D341Med (cell line): ENCODE data around the gene THSD4.

Experiments used
- DNase-seq: peaks from one replicate; pipeline ENCODE4 v3.0.0; 2012; ENCODE audit warnings: low spot score

THSD4 gene

GRCh38 chr15:71097890-71098289 lies 17.4 kb upstream of the THSD4 start:
- no peak for DNase-seq

DNA sequence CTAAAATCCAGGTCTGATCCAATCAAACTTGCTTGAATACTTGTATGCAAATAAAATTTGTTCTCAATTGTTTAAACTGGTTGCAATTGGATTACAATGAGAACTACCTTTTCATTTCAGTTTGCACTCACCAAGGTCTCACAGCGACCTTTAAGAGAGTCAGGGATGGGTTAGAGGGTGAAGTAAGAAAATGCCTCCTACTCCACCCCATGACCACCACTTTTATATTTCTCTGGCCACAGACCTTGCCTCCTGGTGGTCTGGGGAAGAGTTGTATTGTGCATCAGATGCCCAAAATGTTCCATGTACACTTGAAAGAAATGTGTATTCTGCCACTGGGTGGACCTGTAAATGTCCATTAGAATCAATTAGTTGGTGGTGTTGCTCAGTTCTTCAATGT lies 16.4 kb upstream of the THSD4 start:
- DNase-seq: no peak

- peak; percentile 52 for DNase-seq
These were observed 12.1 kb upstream of the THSD4 start for GRCh38 chr15:71103102-71103676.

GRCh38 chr15:71104636-71105035 lies 10.6 kb upstream of the THSD4 start:
- no peak for DNase-seq

- no peak for DNase-seq
These were observed 9.8 kb upstream of the THSD4 start for GRCh38 chr15:71105444-71105843.

DNA sequence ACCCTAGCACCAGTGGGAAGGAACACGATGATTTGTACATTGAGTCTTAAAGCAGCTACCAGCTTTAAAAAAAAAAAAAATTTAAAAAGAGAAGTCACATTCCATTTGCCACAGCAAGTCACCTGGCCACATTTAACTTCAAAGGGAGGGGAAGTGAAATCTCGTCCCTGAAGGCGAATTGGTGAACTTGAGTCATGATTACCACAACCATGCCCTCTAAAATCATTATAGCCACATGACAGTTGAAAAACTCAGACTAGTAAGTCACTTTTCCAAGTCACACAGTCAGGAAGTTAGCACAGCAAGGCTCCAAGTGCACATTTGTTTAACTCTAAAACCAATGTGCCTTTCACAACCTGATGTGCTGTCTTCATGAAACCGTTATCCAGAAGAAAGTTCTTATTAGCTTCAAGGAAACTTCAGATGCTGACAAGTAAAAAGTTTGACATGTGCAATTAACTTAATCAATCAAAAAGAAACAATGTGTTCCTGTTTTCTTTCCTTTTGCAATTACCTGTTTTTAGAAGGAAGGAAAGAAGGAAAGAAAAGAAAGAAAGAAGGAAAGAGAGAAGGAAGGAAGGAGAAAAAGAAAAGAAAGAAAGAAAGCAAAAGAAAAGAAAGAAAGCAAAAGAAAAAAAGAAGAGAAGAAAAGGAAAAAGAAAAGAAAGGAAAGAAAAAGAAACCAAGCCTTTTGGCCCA lies 8.3 kb upstream of the THSD4 start:
- DNase-seq: no peak

- no peak for DNase-seq
These were observed 7.8 kb upstream of the THSD4 start for GRCh38 chr15:71107501-71107815.

- no peak for DNase-seq
These were observed 6.1 kb upstream of the THSD4 start for GRCh38 chr15:71109130-71109529.

- no peak for DNase-seq
These were observed 5.4 kb upstream of the THSD4 start for GRCh38 chr15:71109905-71110304.

GRCh38 chr15:71110405-71111180 lies 4.7 kb upstream of the THSD4 start:
- DNase-seq: no peak

DNA sequence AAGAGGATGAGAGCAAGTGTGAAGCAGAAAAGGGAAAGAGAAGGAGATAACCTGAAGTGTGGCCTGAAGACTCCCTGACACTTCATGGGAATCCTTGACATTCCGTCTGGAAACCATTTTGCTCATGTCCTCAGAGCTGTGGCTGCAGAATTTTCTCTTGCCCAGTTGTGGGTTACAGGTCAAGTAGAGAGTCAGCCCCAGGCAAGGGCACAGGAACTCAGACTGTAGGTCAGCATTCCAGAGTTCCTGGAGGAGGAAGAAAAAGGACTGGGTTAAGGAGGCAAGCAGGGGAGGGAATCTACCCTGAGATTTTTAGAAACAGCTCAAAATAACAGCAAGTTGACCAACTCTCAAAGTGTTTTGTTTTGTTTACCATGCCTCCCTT lies 4.1 kb upstream of the THSD4 start:
- no peak for DNase-seq

- DNase-seq: no peak
These were observed 3.3 kb upstream of the THSD4 start for GRCh38 chr15:71111950-71112349.

DNA sequence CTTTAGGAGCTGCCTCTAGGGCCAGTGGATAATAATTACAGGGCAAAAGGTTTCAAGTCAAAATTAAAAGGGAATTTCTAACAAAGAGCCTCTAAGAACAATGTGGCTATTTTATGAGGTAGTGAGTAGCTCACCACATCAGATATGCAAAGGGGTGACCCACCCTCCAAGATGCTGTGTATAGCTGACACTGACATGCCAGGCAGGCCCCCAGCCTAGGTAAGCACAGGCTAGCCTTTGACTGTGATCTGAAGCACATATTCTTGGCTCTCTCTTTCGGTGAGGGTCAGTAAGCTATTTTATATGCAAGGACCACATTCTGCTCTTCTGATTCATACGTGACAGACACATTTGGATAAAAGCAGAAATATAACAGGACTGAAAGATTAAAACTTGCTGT lies 2.8 kb upstream of the THSD4 start:
- DNase-seq: no peak

DNA sequence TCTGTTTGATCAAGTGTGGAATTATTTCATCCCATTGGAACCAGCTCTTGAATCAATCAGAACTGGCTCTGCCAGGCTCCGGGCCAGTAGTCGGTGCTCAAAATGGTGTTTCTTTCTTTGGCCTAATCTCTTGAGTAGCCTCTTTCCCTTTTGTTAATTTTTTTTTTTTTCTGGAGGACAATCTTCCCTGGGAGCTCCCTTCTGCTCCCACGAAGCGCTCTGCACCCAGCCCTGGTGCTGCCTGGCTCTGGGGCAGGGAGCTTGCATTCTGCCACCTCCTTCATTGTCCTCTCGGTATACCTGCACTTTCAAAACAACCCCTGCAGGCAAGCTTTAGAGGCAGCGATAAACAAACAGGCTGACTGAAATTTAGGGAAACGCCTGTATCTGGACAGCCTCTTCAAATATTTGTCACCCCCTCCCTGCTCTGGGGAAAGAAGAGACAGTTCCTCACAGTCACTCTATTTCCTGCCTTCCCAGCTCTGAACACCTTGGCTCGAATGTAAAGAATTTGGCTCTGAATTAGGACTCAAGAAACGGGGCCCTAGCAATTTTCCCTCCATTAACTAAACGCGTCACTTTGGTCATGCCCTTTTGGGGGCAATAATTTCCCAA lies 1.1 kb upstream of the THSD4 start:
- no peak for DNase-seq

- no peak for DNase-seq
These were observed 488 bp downstream of the THSD4 start for GRCh38 chr15:71115567-71116351.

- no peak for DNase-seq
These were observed 1.1 kb downstream of the THSD4 start for GRCh38 chr15:71116366-71116765.

GRCh38 chr15:71116942-71117341 lies 1.7 kb downstream of the THSD4 start:
- DNase-seq: no peak

GRCh38 chr15:71117714-71118305 lies 2.5 kb downstream of the THSD4 start:
- no peak for DNase-seq

GRCh38 chr15:71118345-71118744 lies 3.1 kb downstream of the THSD4 start:
- no peak for DNase-seq

- no peak for DNase-seq
These were observed 3.8 kb downstream of the THSD4 start for GRCh38 chr15:71118881-71119632.

DNA sequence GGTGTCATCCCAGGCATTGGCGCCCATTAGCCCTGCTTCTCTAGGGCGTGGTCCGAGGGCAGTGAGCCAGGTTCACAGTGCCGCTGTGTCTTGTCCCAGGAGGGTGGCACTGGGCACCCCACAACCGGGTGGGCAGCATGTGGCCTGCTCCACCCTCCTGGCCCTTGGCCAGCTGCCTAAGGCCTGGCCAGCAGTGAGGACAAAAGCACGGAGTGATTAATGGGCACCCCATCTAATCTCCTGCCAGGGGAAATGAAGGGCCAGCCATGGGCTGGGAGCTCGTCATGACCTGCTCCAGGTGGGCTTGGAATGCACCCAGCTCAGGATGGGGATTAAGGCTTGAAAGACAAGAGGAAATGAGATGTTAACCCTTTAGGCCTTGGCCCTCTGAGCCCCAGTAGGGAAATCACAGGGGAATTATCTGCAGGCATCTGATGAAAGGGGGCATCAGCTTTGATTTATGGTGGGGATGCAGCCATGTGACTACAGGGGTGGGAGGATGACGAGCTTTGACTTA lies 5.2 kb downstream of the THSD4 start:
- no peak for DNase-seq
